Stimulated activated CD8-positive, alpha-beta memory T cell treated with anti-CD3 and anti-CD28 coated beads, Interleukin-15, amount 100 ng/mL, for 24 hours (primary cell): Measurements from ENCODE around the gene GGTA1.
"Not testable (repeated sequence)": the region's sequence is repeated elsewhere in the genome, so short reads cannot be mapped to it uniquely, and the experiment has no call there.

ENCODE experiments used
- DNase-seq: peaks from one replicate; pipeline ENCODE4 v3.0.0-alpha.2; 2020; ENCODE audit warnings: low read depth

GGTA1 gene

GRCh38 chr9:121499427-121500164, at the start of gene GGTA1:
Gene GGTA1, minus strand, starts transcription at chr9:121499844. Its CDS starts 31,922 bp downstream, at chr9:121467922.
- no peak for DNase-seq

GRCh38 chr9:121548666-121549065, 49.0 kb upstream of the GGTA1 start:
- DNase-seq: no peak

- DNase-seq: peak; percentile 43
Measured at GRCh38 chr9:121545875-121546423, 46.3 kb upstream of the GGTA1 start.

- DNase-seq: no peak
Measured at GRCh38 chr9:121545150-121545874, 45.7 kb upstream of the GGTA1 start.

- no peak for DNase-seq
Measured at GRCh38 chr9:121542025-121542424, 42.4 kb upstream of the GGTA1 start.

- no peak for DNase-seq
Measured at GRCh38 chr9:121541256-121541655, 41.6 kb upstream of the GGTA1 start.

- DNase-seq: no peak
Measured at GRCh38 chr9:121538221-121538620, 38.6 kb upstream of the GGTA1 start.

- no peak for DNase-seq
Measured at GRCh38 chr9:121537283-121537682, 37.6 kb upstream of the GGTA1 start.

GRCh38 chr9:121532881-121533280, 33.2 kb upstream of the GGTA1 start:
- no peak for DNase-seq

- no peak for DNase-seq
Measured at GRCh38 chr9:121529237-121529987, 29.8 kb upstream of the GGTA1 start.

- no peak for DNase-seq
Measured at GRCh38 chr9:121528642-121529041, 29.0 kb upstream of the GGTA1 start.

- DNase-seq: no peak
Measured at GRCh38 chr9:121527371-121527770, 27.7 kb upstream of the GGTA1 start.

GRCh38 chr9:121519688-121520087, 20.0 kb upstream of the GGTA1 start:
- DNase-seq: not testable (repeated sequence)

- no peak for DNase-seq
Measured at GRCh38 chr9:121518634-121519033, 19.0 kb upstream of the GGTA1 start.

GRCh38 chr9:121513166-121513565, 13.5 kb upstream of the GGTA1 start:
- DNase-seq: not testable (repeated sequence)

- no peak for DNase-seq
Measured at GRCh38 chr9:121510766-121511550, 11.3 kb upstream of the GGTA1 start.

- DNase-seq: no peak
Measured at GRCh38 chr9:121509180-121509579, 9.5 kb upstream of the GGTA1 start.

- DNase-seq: no peak
Measured at GRCh38 chr9:121508415-121508814, 8.8 kb upstream of the GGTA1 start.

- no peak for DNase-seq
Measured at GRCh38 chr9:121505903-121506735, 6.5 kb upstream of the GGTA1 start.

- DNase-seq: no peak
Measured at GRCh38 chr9:121503444-121503843, 3.8 kb upstream of the GGTA1 start.

GRCh38 chr9:121500165-121500478, 478 bp upstream of the GGTA1 start:
- no peak for DNase-seq
